ENCODE measurements around the gene SLC6A17. TPM values are rescaled to one million over a fixed set of nuclear protein-coding genes. Genes with fewer than 3 reads are reported as not detected.

The SLC6A17 gene
- total RNA-seq, 1 donor from 2014 or later, result 0.58 TPM

- Mint-ChIP-seq H3K27ac (no peak overlapping the region), H3K27me3 (peaks cover 60% of the 10 kb centered on the region), H3K4me1 (ENCODE audit: unreplicated experiment) (peaks cover 3% of the 10 kb centered on the region), H3K36me3 (no peaks in the 10 kb centered on the region), H3K9me3 (no peaks in the 10 kb centered on the region), H3K4me3 (no peak overlapping the region)
- no peak for DNase-seq (ENCODE audit: extremely low spot score, unreplicated experiment)
- TF ChIP-seq CTCF (conservative IDR thresholded peaks at IDR 0.05), result no peak
Measured at GRCh38 chr1:110152133-110152785, 2.0 kb downstream of the SLC6A17 start.

GRCh38 chr1:110153407-110153950 is 3.2 kb downstream of the SLC6A17 start:
- Mint-ChIP-seq H3K4me1 (ENCODE audit: unreplicated experiment) (peaks cover 3% of the 10 kb centered on the region), H3K9me3 (no peaks in the 10 kb centered on the region), H3K27ac (no peak overlapping the region), H3K36me3 (no peaks in the 10 kb centered on the region), H3K27me3 (peaks cover 66% of the 10 kb centered on the region), H3K4me3 (no peak overlapping the region)
- no peak for DNase-seq (ENCODE audit: extremely low spot score, unreplicated experiment)
- no peak for TF ChIP-seq CTCF (conservative IDR thresholded peaks at IDR 0.05)

GRCh38 chr1:110155878-110156522 is 5.7 kb downstream of the SLC6A17 start:
- Mint-ChIP-seq H3K4me3 (no peak overlapping the region), H3K4me1 (ENCODE audit: unreplicated experiment) (no peaks in the 10 kb centered on the region), H3K36me3 (no peaks in the 10 kb centered on the region), H3K9me3 (no peaks in the 10 kb centered on the region), H3K27ac (peak overlapping the region; percentile 31), H3K27me3 (peaks cover 84% of the 10 kb centered on the region)
- DNase-seq (ENCODE audit: extremely low spot score, unreplicated experiment), result peak; percentile 85
- TF ChIP-seq CTCF (conservative IDR thresholded peaks at IDR 0.05), result no peak

GRCh38 chr1:110158261-110158660 is 8.0 kb downstream of the SLC6A17 start:
- no peak for DNase-seq (ENCODE audit: extremely low spot score, unreplicated experiment)
- Mint-ChIP-seq H3K4me1 (ENCODE audit: unreplicated experiment) (no peaks in the 10 kb centered on the region), H3K4me3 (no peak overlapping the region), H3K27ac (no peak overlapping the region), H3K36me3 (no peaks in the 10 kb centered on the region), H3K27me3 (peaks cover 67% of the 10 kb centered on the region), H3K9me3 (no peaks in the 10 kb centered on the region)
- TF ChIP-seq CTCF (conservative IDR thresholded peaks at IDR 0.05), result no peak

- no peak overlapping the region for H3K27ac Mint-ChIP-seq
- DNase-seq (ENCODE audit: extremely low spot score, unreplicated experiment), result no peak
- H3K36me3 Mint-ChIP-seq, result no peaks in the 10 kb centered on the region
- peaks cover 66% of the 10 kb centered on the region for H3K27me3 Mint-ChIP-seq
- no peaks in the 10 kb centered on the region for H3K4me1 Mint-ChIP-seq (ENCODE audit: unreplicated experiment)
- no peaks in the 10 kb centered on the region for H3K9me3 Mint-ChIP-seq
- no peak overlapping the region for H3K4me3 Mint-ChIP-seq
- TF ChIP-seq CTCF (conservative IDR thresholded peaks at IDR 0.05), result no peak
Measured at GRCh38 chr1:110159168-110159567, 8.9 kb downstream of the SLC6A17 start.
